Neuronal stem cell (in vitro differentiated cells): Measurements from ENCODE around the gene CYP2A7.
"Not testable (repeated sequence)": the region's sequence is repeated elsewhere in the genome, so short reads cannot be mapped to it uniquely, and the experiment has no call there.

ENCODE experiments used
- DNase-seq: peaks from one replicate; pipeline ENCODE4 v3.0.0-alpha.2; 2013; ENCODE audit warnings: low spot score
- H2AFZ ChIP-seq: one replicate; pipeline ENCODE4 v1.6.1; 2013; ENCODE audit warnings: mild to moderate bottlenecking, low read length, inconsistent platforms
- H2AK5ac ChIP-seq: 2 replicates; pipeline ENCODE4 v1.6.1; 2013; ENCODE audit warnings: low read depth, mild to moderate bottlenecking, inconsistent platforms, low read length, moderate library complexity, mixed read lengths
- H2BK120ac ChIP-seq: 2 replicates; pipeline ENCODE4 v1.6.1; 2013; ENCODE audit warnings: low read depth, mild to moderate bottlenecking, inconsistent platforms, low read length, moderate library complexity, mixed read lengths
- H2BK12ac ChIP-seq: one replicate; pipeline ENCODE4 v1.6.1; 2013; ENCODE audit warnings: low read length, inconsistent platforms
- H2BK15ac ChIP-seq: 2 replicates; pipeline ENCODE4 v1.6.1; 2013; ENCODE audit warnings: mild to moderate bottlenecking, low read length, inconsistent platforms, mixed read lengths
- H2BK5ac ChIP-seq: one replicate; pipeline ENCODE4 v1.6.1; 2013; ENCODE audit warnings: inconsistent platforms, mild to moderate bottlenecking, low read length, moderate library complexity
- H3K14ac ChIP-seq: one replicate; pipeline ENCODE4 v1.6.1; 2013; ENCODE audit warnings: low read length, inconsistent platforms
- H3K18ac ChIP-seq: 2 replicates; pipeline ENCODE4 v1.6.1; 2013; ENCODE audit warnings: low read length, inconsistent platforms
- H3K23ac ChIP-seq: 2 replicates; pipeline ENCODE4 v1.6.1; 2013; ENCODE audit warnings: low read depth, mild to moderate bottlenecking, mixed read lengths, low read length, inconsistent platforms; ENCODE audit not compliant: poor library complexity
- H3K27ac ChIP-seq: replicated peaks from 3 replicates; pipeline ENCODE4 v1.5.1; 2013; ENCODE audit warnings: low read length, inconsistent platforms
- H3K27me3 ChIP-seq, 3 experiments: 2 replicates each; pipeline ENCODE4 v1.6.1; 2013; ENCODE audit warnings: low read length in 3 of 3, mild to moderate bottlenecking in 2 of 3, inconsistent platforms in 1 of 3, low read depth in 1 of 3, mixed read lengths in 1 of 3, moderate library complexity in 1 of 3; ENCODE audit not compliant: control insufficient read depth in 3 of 3, insufficient read depth in 3 of 3
- H3K36me3 ChIP-seq, 2 donors: replicated peaks in 1 of 2; 2 replicates each; pipeline ENCODE4 v1.6.1; 2013; ENCODE audit warnings: low read length in 2 of 2; ENCODE audit not compliant: control insufficient read depth in 2 of 2, insufficient read depth in 2 of 2
- H3K4ac ChIP-seq: 2 replicates; pipeline ENCODE4 v1.6.1; 2013; ENCODE audit warnings: inconsistent platforms, mild to moderate bottlenecking, low read length, moderate library complexity
- H3K4me1 ChIP-seq, 2 donors: 1 replicate in 1 of 2; 2 replicates in 1 of 2; pipeline ENCODE4 v1.6.1; 2013; ENCODE audit warnings: low read length in 2 of 2, low read depth in 1 of 2; ENCODE audit not compliant: control insufficient read depth in 2 of 2, insufficient read depth in 1 of 2
- H3K4me2 ChIP-seq: one replicate; pipeline ENCODE4 v1.6.1; 2013; ENCODE audit warnings: mild to moderate bottlenecking, low read length, inconsistent platforms; ENCODE audit not compliant: insufficient read depth, poor library complexity, severe bottlenecking
- H3K4me3 ChIP-seq, 2 donors: 2 replicates each; pipeline ENCODE4 v1.5.1; 2013; ENCODE audit warnings: low read length in 2 of 2, mild to moderate bottlenecking in 2 of 2, inconsistent platforms in 1 of 2, moderate library complexity in 1 of 2
- H3K79me1 ChIP-seq: one replicate; pipeline ENCODE4 v1.6.1; 2013; ENCODE audit warnings: low read depth, mild to moderate bottlenecking, inconsistent platforms, low read length, moderate library complexity
- H3K9ac ChIP-seq: one replicate; pipeline ENCODE4 v1.6.1; 2013; ENCODE audit warnings: mild to moderate bottlenecking, low read depth, low read length, inconsistent platforms; ENCODE audit not compliant: poor library complexity
- H3K9me3 ChIP-seq, 2 donors: replicated peaks in 1 of 2; 2 replicates each; pipeline versions ENCODE3 to v1.6.1; 2013; ENCODE audit warnings: low read length in 2 of 2, mild to moderate bottlenecking in 2 of 2, inconsistent platforms in 1 of 2, low read depth in 1 of 2, mixed read lengths in 1 of 2, moderate library complexity in 1 of 2; ENCODE audit not compliant: control insufficient read depth in 2 of 2, insufficient read depth in 1 of 2
- H4K8ac ChIP-seq: one replicate; pipeline ENCODE4 v1.6.1; 2013; ENCODE audit warnings: low read depth, mild to moderate bottlenecking, inconsistent platforms, low read length, moderate library complexity
- H4K91ac ChIP-seq: one replicate; pipeline ENCODE4 v1.6.1; 2013; ENCODE audit warnings: low read length, low read depth, mild to moderate bottlenecking, inconsistent platforms; ENCODE audit not compliant: poor library complexity
- WGBS, 2 donors: extraction: QIAGEN DNeasy Blood & Tissue Kit; methylation state at CpG; one replicate each; pipeline ENCODE4 v1.1.7; 2013; ENCODE audit warnings: missing lambda C conversion rate in 2 of 2, mixed read lengths in 1 of 2; ENCODE audit not compliant: insufficient read length in 2 of 2, insufficient replicate concordance in 1 of 2; ENCODE audit errors: extremely low coverage in 2 of 2; 5-methylcytosine and 5-hydroxymethylcytosine counted together

The CYP2A7 gene

DNA sequence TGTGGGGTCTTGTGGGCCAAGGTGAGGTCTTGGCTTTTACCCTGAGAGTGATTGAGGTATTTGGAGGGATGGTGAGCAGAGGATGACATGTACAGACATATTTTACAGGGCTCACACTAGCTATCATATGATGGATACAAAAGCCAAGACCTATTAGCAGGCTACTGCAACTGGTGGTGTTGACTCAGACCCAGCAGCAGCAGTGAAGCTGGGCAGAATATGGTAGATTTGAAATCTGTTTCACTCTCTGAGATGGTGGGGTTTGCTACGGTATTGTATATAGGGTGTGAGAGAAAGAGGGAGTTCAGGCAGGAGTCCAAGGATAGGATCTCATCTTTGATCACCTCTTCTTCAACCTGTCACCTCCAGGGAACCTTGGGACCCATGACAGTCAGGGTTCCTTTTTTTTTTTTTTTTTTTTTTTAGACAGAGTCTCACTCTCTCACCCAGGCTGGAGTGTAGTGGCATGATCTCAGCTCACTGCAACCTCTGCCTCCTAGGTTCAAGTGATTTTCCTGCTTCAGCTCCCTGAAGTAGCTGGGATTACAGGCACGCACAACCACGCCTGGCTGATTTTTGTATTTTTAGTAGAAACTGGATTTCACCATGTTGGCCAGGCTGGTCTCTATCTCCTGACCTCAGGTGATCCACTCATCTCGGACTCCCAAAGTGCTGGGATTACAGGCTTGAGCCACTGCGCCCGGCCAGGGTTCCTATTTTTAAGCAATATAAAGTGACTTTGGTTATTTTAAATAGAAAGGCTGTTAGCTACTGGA lies 20.1 kb upstream of the CYP2A7 start:
- not testable (repeated sequence) for H3K79me1 ChIP-seq, H3K18ac ChIP-seq, H3K4ac ChIP-seq, H3K4me2 ChIP-seq, H3K14ac ChIP-seq, H2AFZ ChIP-seq, H4K91ac ChIP-seq, H2BK12ac ChIP-seq, H3K27ac ChIP-seq, H3K4me1 ChIP-seq, H3K36me3 ChIP-seq, H2AK5ac ChIP-seq, DNase-seq, H3K9me3 ChIP-seq, H2BK120ac ChIP-seq, H4K8ac ChIP-seq, H2BK15ac ChIP-seq, H3K27me3 ChIP-seq, H2BK5ac ChIP-seq, H3K4me3 ChIP-seq
- WGBS, 2 donors, result no CpG with 5 or more reads among the region's 6 CpGs
- peak overlapping the region; percentile 20 for H3K23ac ChIP-seq
- H3K9ac ChIP-seq, result peak overlapping the region; percentile 60

GRCh38 chr19:40900521-40900920 lies 18.5 kb upstream of the CYP2A7 start:
- not testable (repeated sequence) for H3K18ac ChIP-seq, H2BK15ac ChIP-seq, H2BK120ac ChIP-seq, H3K14ac ChIP-seq, H3K4ac ChIP-seq, H3K79me1 ChIP-seq, H2AFZ ChIP-seq, H4K8ac ChIP-seq, H2AK5ac ChIP-seq, H3K9ac ChIP-seq, H3K27ac ChIP-seq, H4K91ac ChIP-seq, H3K36me3 ChIP-seq, H3K4me3 ChIP-seq, H3K27me3 ChIP-seq, H3K23ac ChIP-seq, H2BK12ac ChIP-seq, H3K4me2 ChIP-seq, H3K9me3 ChIP-seq, H2BK5ac ChIP-seq, DNase-seq, H3K4me1 ChIP-seq
- no CpG with 5 or more reads among the region's 5 CpGs for WGBS, 2 donors

DNA sequence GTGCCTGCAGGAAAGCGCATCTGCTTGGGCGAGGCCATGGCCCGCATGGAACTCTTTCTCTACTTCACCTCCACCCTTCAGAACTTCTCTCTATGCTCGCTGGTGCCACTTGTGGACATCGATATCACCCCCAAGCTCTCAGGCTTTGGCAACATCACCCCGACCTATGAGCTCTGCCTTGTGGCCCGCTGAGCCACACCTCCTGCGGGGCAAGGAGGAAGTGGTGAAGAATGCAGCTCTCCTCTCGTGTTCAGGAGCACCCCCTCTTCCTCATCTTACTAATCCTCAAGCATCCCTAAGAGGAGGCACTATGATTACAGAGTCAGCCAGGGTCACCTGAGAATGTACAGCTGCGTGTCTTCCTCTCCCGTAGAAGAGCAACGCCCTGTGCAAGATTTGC lies 17.9 kb upstream of the CYP2A7 start:
- not testable (repeated sequence) for H2AK5ac ChIP-seq, H2BK12ac ChIP-seq, H3K4me2 ChIP-seq, H3K18ac ChIP-seq, H3K27ac ChIP-seq, H4K8ac ChIP-seq, H3K14ac ChIP-seq, H2BK15ac ChIP-seq, DNase-seq, H3K36me3 ChIP-seq, H2BK5ac ChIP-seq, H2AFZ ChIP-seq, H3K27me3 ChIP-seq, H3K9ac ChIP-seq, H2BK120ac ChIP-seq, H3K79me1 ChIP-seq, H3K9me3 ChIP-seq, H3K4me3 ChIP-seq, H3K4ac ChIP-seq, H4K91ac ChIP-seq, H3K23ac ChIP-seq, H3K4me1 ChIP-seq
- WGBS, 2 donors, result no CpG with 5 or more reads among the region's 12 CpGs

- not testable (repeated sequence) for H4K91ac ChIP-seq, H3K4ac ChIP-seq, H3K27ac ChIP-seq, DNase-seq, H3K36me3 ChIP-seq, H3K79me1 ChIP-seq, H2BK12ac ChIP-seq, H3K23ac ChIP-seq, H3K9ac ChIP-seq, H2BK5ac ChIP-seq, H3K14ac ChIP-seq, H3K4me3 ChIP-seq, H2AFZ ChIP-seq, H3K9me3 ChIP-seq, H3K4me2 ChIP-seq, H3K4me1 ChIP-seq, H2AK5ac ChIP-seq, H2BK15ac ChIP-seq, H2BK120ac ChIP-seq, H3K27me3 ChIP-seq, H3K18ac ChIP-seq, H4K8ac ChIP-seq
- no CpG with 5 or more reads among the region's 13 CpGs for WGBS, 2 donors
Measured at GRCh38 chr19:40896843-40897789, 15.1 kb upstream of the CYP2A7 start.
